HL-60/S4 (cell line): ENCODE measurements around the gene BRSK2.
"Not testable (repeated sequence)": the region's sequence is repeated elsewhere in the genome, so short reads cannot be mapped to it uniquely, and the experiment has no call there.

Experiments used
- in situ Hi-C: fragments of 300-500 bp; cut with MboI; formaldehyde crosslinking; loops from 2 replicates; pipeline ENCODE4 v1.14.3; 2022; ENCODE audit warnings: low sequenced_read_pairs

BRSK2 gene

GRCh38 chr11:1406571-1407485 lies 17.1 kb downstream of the BRSK2 start:
- in situ Hi-C loops: no loop called here

- in situ Hi-C loops: no loop called here
Observed at GRCh38 chr11:1407668-1408067, 17.9 kb downstream of the BRSK2 start.

GRCh38 chr11:1408346-1408745 lies 18.6 kb downstream of the BRSK2 start:
- in situ Hi-C loops: no loop called here

- in situ Hi-C loops: no loop called here
Observed at GRCh38 chr11:1409108-1409851, 19.5 kb downstream of the BRSK2 start.

- in situ Hi-C loops: not testable (repeated sequence)
Observed at GRCh38 chr11:1409852-1410125, 20.1 kb downstream of the BRSK2 start.

- in situ Hi-C loops: no loop called here
Observed at GRCh38 chr11:1410366-1411291, 20.9 kb downstream of the BRSK2 start.

- in situ Hi-C loops: no loop called here
Observed at GRCh38 chr11:1411301-1411700, 21.6 kb downstream of the BRSK2 start.

- in situ Hi-C loops: not testable (repeated sequence)
Observed at GRCh38 chr11:1411739-1412138, 22.0 kb downstream of the BRSK2 start.

- in situ Hi-C loops: no loop called here
Observed at GRCh38 chr11:1412377-1413095, 22.8 kb downstream of the BRSK2 start.

GRCh38 chr11:1414650-1415049 lies 24.9 kb downstream of the BRSK2 start:
- in situ Hi-C loops: no loop called here

- in situ Hi-C loops: no loop called here
Observed at GRCh38 chr11:1415631-1416030, 25.9 kb downstream of the BRSK2 start.

- in situ Hi-C loops: not testable (repeated sequence)
Observed at GRCh38 chr11:1418192-1418795, 28.6 kb downstream of the BRSK2 start.

GRCh38 chr11:1419811-1420210 lies 30.1 kb downstream of the BRSK2 start:
- in situ Hi-C loops: no loop called here

GRCh38 chr11:1421291-1421690 lies 31.6 kb downstream of the BRSK2 start:
- in situ Hi-C loops: no loop called here

- in situ Hi-C loops: no loop called here
Observed at GRCh38 chr11:1422481-1422880, 32.7 kb downstream of the BRSK2 start.

GRCh38 chr11:1422981-1423380 lies 33.2 kb downstream of the BRSK2 start:
- in situ Hi-C loops: no loop called here

GRCh38 chr11:1423406-1423805 lies 33.7 kb downstream of the BRSK2 start:
- in situ Hi-C loops: not testable (repeated sequence)

- in situ Hi-C loops: no loop called here
Observed at GRCh38 chr11:1425006-1425405, 35.3 kb downstream of the BRSK2 start.

GRCh38 chr11:1425439-1425838 lies 35.7 kb downstream of the BRSK2 start:
- in situ Hi-C loops: no loop called here

GRCh38 chr11:1428762-1429316 lies 39.1 kb downstream of the BRSK2 start:
- in situ Hi-C loops: no loop called here
